Neural cell (in vitro differentiated cells): Measurements from ENCODE around the gene TSPAN4. TPM values are rescaled to one million over a fixed set of nuclear protein-coding genes. Genes with fewer than 3 reads are reported as not detected.

Experiments used
- H2AFZ ChIP-seq: fragments of 200-600, 300-800 bp; sonication (generic), shearing (Covaris generic); 2 replicates; pipeline ENCODE4 v1.6.0; 2014; ENCODE audit warnings: low read depth, mild to moderate bottlenecking, antibody characterized with exemption, low read length, moderate library complexity
- H3F3A ChIP-seq: fragments of 200-600 bp; shearing (Covaris generic); 2 replicates; pipeline ENCODE4 v1.6.1; 2016; ENCODE audit warnings: mild to moderate bottlenecking, moderate library complexity, mixed read lengths, antibody characterized with exemption, low read length; ENCODE audit not compliant: insufficient read depth, poor library complexity, severe bottlenecking
- H3K27ac ChIP-seq: fragments of 200-600, 300-800 bp; sonication (generic), shearing (Covaris generic); 2 replicates; pipeline ENCODE4 v1.5.1; 2014; ENCODE audit warnings: mild to moderate bottlenecking, low read length, moderate library complexity
- H3K27me3 ChIP-seq: fragments of 300-800, 200-600 bp; sonication (generic), shearing (Covaris generic); 2 replicates; pipeline ENCODE4 v1.6.0; 2014; ENCODE audit warnings: mild to moderate bottlenecking, low read depth, low read length, moderate library complexity; ENCODE audit not compliant: insufficient read depth
- H3K36me3 ChIP-seq: fragments of 300-800, 200-600 bp; sonication (generic), shearing (Covaris generic); 2 replicates; pipeline ENCODE4 v1.5.1; 2014; ENCODE audit warnings: mild to moderate bottlenecking, antibody characterized with exemption, low read length, moderate library complexity; ENCODE audit not compliant: insufficient read depth
- H3K4me2 ChIP-seq: fragments of 300-800, 200-600 bp; sonication (generic), shearing (Covaris generic); 2 replicates; pipeline ENCODE4 v1.6.0; 2014; ENCODE audit warnings: mild to moderate bottlenecking, low read length
- H3K4me3 ChIP-seq: fragments of 300-800, 200-600 bp; sonication (generic), shearing (Covaris generic); 2 replicates; pipeline ENCODE4 v1.5.1; 2014; ENCODE audit warnings: mild to moderate bottlenecking, low read length, moderate library complexity
- H3K79me2 ChIP-seq: fragments of 200-600 bp; shearing (Covaris generic); replicated peaks from 2 replicates; pipeline ENCODE4 v1.6.0; 2014; ENCODE audit warnings: mild to moderate bottlenecking, low read length, moderate library complexity; ENCODE audit not compliant: insufficient read depth
- H3K9ac ChIP-seq: fragments of 300-800, 200-600 bp; sonication (generic), shearing (Covaris generic); 2 replicates; pipeline ENCODE4 v1.6.1; 2016; ENCODE audit warnings: mild to moderate bottlenecking, low read length, mixed read lengths
- H3K9me2 ChIP-seq: fragments of 200-600 bp; shearing (Covaris generic); 2 replicates; pipeline ENCODE4 v1.6.1; 2016; ENCODE audit warnings: mild to moderate bottlenecking, low read length, mixed read lengths; ENCODE audit not compliant: insufficient read depth
- H3K9me3 ChIP-seq: fragments of 200-600, 300-800 bp; sonication (generic), shearing (Covaris generic); 2 replicates; pipeline ENCODE4 v1.6.1; 2016; ENCODE audit warnings: mild to moderate bottlenecking, mixed run types, low read length, moderate library complexity, mixed read lengths
- H4K20me1 ChIP-seq: fragments of 200-600 bp; shearing (Covaris generic); 2 replicates; pipeline ENCODE4 v1.6.1; 2016; ENCODE audit warnings: mild to moderate bottlenecking, mixed run types; ENCODE audit not compliant: insufficient read depth
- CTCF ChIP-seq: fragments of 450-650 bp; IDR thresholded peaks from 2 replicates; pipeline ENCODE4 v1.5.1; 2014; ENCODE audit warnings: antibody characterized with exemption, mild to moderate bottlenecking, moderate library complexity; ENCODE audit not compliant: poor library complexity, severe bottlenecking
- EP300 ChIP-seq: fragments of 450-650 bp; conservative IDR thresholded peaks from 2 replicates; pipeline ENCODE4 v1.6.1; 2014; ENCODE audit warnings: antibody characterized with exemption, mild to moderate bottlenecking, moderate library complexity; ENCODE audit not compliant: poor library complexity, severe bottlenecking
- EZH2 ChIP-seq: fragments of 200-600, 300-800 bp; shearing (Covaris generic), sonication (generic); IDR thresholded peaks from 2 replicates; pipeline ENCODE4 v1.6.1; 2014; ENCODE audit warnings: antibody characterized with exemption, low read length, borderline replicate concordance, mild to moderate bottlenecking; ENCODE audit not compliant: insufficient read depth, poor library complexity, severe bottlenecking
- MXI1 ChIP-seq: fragments of 450-650 bp; conservative IDR thresholded peaks from 2 replicates; pipeline ENCODE4 v1.6.1; 2014; ENCODE audit warnings: antibody characterized with exemption, mild to moderate bottlenecking; ENCODE audit not compliant: poor library complexity, severe bottlenecking
- POLR2AphosphoS5 ChIP-seq: IDR thresholded peaks from 2 replicates; pipeline ENCODE4 v1.6.1; 2012
- RAD21 ChIP-seq: fragments of 450-650 bp; conservative IDR thresholded peaks from 2 replicates; pipeline ENCODE4 v1.6.1; 2014; ENCODE audit warnings: antibody characterized with exemption, mild to moderate bottlenecking, moderate library complexity
- SMC3 ChIP-seq: fragments of 450-650 bp; conservative IDR thresholded peaks from 2 replicates; pipeline ENCODE4 v1.6.1; 2014; ENCODE audit warnings: antibody characterized with exemption, mild to moderate bottlenecking, moderate library complexity; ENCODE audit not compliant: poor library complexity
- TAF1 ChIP-seq: IDR thresholded peaks from 2 replicates; pipeline ENCODE4 v1.6.1; 2012; ENCODE audit warnings: low read depth
- polyA plus RNA-seq: library from polyadenylated mRNA; depleted of rRNA; stranded (reverse); fragments of >200 nt; gene quantifications from 2 replicates; pipeline ENCODE4 v1.2.3, GENCODE V29; 2014
- TF ChIP-seq, protein P1 (sequence below): IDR thresholded peaks from 2 replicates; pipeline ENCODE4 v1.6.1; 2012; ENCODE audit warnings: borderline replicate concordance

The TSPAN4 gene
- polyA plus RNA-seq, 1 donor from 2014 or later, result 68.1 TPM

- no peaks in the 10 kb centered on the region for H4K20me1 ChIP-seq
- no peaks in the 10 kb centered on the region for H3K36me3 ChIP-seq
- no peaks in the 10 kb centered on the region for H3K27me3 ChIP-seq
- H3K9me2 ChIP-seq, result no peaks in the 10 kb centered on the region
- H2AFZ ChIP-seq, result no peak overlapping the region
- no peaks in the 10 kb centered on the region for H3K9me3 ChIP-seq
- H3K4me2 ChIP-seq, result no peak overlapping the region
- H3K79me2 ChIP-seq, result no peaks in the 10 kb centered on the region
- TF ChIP-seq SMC3 (no peak), TAF1 (no peak), MXI1 (no peak), CTCF (no peak), POLR2AphosphoS5 (no peak), EP300 (no peak), EZH2 (no peak), RAD21 (no peak)
- TF ChIP-seq, protein P1, sequence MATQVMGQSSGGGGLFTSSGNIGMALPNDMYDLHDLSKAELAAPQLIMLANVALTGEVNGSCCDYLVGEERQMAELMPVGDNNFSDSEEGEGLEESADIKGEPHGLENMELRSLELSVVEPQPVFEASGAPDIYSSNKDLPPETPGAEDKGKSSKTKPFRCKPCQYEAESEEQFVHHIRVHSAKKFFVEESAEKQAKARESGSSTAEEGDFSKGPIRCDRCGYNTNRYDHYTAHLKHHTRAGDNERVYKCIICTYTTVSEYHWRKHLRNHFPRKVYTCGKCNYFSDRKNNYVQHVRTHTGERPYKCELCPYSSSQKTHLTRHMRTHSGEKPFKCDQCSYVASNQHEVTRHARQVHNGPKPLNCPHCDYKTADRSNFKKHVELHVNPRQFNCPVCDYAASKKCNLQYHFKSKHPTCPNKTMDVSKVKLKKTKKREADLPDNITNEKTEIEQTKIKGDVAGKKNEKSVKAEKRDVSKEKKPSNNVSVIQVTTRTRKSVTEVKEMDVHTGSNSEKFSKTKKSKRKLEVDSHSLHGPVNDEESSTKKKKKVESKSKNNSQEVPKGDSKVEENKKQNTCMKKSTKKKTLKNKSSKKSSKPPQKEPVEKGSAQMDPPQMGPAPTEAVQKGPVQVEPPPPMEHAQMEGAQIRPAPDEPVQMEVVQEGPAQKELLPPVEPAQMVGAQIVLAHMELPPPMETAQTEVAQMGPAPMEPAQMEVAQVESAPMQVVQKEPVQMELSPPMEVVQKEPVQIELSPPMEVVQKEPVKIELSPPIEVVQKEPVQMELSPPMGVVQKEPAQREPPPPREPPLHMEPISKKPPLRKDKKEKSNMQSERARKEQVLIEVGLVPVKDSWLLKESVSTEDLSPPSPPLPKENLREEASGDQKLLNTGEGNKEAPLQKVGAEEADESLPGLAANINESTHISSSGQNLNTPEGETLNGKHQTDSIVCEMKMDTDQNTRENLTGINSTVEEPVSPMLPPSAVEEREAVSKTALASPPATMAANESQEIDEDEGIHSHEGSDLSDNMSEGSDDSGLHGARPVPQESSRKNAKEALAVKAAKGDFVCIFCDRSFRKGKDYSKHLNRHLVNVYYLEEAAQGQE, result no peak
- H3F3A ChIP-seq, result no peaks in the 10 kb centered on the region
- no peak overlapping the region for H3K4me3 ChIP-seq
- H3K9ac ChIP-seq, result no peak overlapping the region
- no peak overlapping the region for H3K27ac ChIP-seq
Observed at GRCh38 chr11:868802-869201, 26.1 kb downstream of the TSPAN4 start.

GRCh38 chr11:869399-870126 is 26.9 kb downstream of the TSPAN4 start:
- no peaks in the 10 kb centered on the region for H3K9me3 ChIP-seq
- no peak overlapping the region for H3K27ac ChIP-seq
- TF ChIP-seq, protein P1, result no peak
- TF ChIP-seq EP300 (no peak), RAD21 (no peak), SMC3 (no peak), TAF1 (no peak), CTCF (no peak), POLR2AphosphoS5 (no peak), MXI1 (no peak), EZH2 (no peak)
- no peak overlapping the region for H3K4me2 ChIP-seq
- no peak overlapping the region for H3K9ac ChIP-seq
- no peak overlapping the region for H3K4me3 ChIP-seq
- H3K27me3 ChIP-seq, result no peaks in the 10 kb centered on the region
- no peaks in the 10 kb centered on the region for H3K79me2 ChIP-seq
- no peaks in the 10 kb centered on the region for H3K36me3 ChIP-seq
- no peaks in the 10 kb centered on the region for H3K9me2 ChIP-seq
- no peaks in the 10 kb centered on the region for H4K20me1 ChIP-seq
- H3F3A ChIP-seq, result no peaks in the 10 kb centered on the region
- H2AFZ ChIP-seq, result no peak overlapping the region
